K562 (cell line): Measurements from ENCODE around the gene MBLAC2. TPM values are rescaled to one million over a fixed set of nuclear protein-coding genes. Genes with fewer than 3 reads are reported as not detected.

ENCODE experiments used
- CC2D1A ChIP-seq: fragments of 450-650 bp; IDR thresholded peaks from 2 replicates; pipeline ENCODE4 v1.6.1; 2017; ENCODE audit warnings: mild to moderate bottlenecking
- CLOCK ChIP-seq: fragments of 250-450 bp; sonication (Bioruptor Pico); IDR thresholded peaks from 2 replicates; pipeline ENCODE4 v1.4.0; 2020; ENCODE audit warnings: mild to moderate bottlenecking, moderate library complexity, borderline replicate concordance
- CREBBP ChIP-seq: IDR thresholded peaks from one replicate; pipeline ENCODE4 v1.6.1; 2012; ENCODE audit warnings: low read depth, mild to moderate bottlenecking, control low read depth, inconsistent platforms, low read length
- DMBX1 ChIP-seq: fragments of 250-450 bp; sonication (Bioruptor Pico); IDR thresholded peaks from 2 replicates; pipeline ENCODE4 v1.8.0; 2022; ENCODE audit warnings: inconsistent platforms, mild to moderate bottlenecking, moderate library complexity, borderline replicate concordance
- FOXK2 ChIP-seq, 2 experiments: fragments of 450-650 bp; IDR thresholded peaks in 1 of 2; conservative IDR thresholded peaks in 1 of 2; 2 replicates each; pipeline ENCODE4 v1.6.1; 2016; ENCODE audit warnings: low read depth in 2 of 2, mild to moderate bottlenecking in 1 of 2
- GTF2A2 ChIP-seq: IDR thresholded peaks from 2 replicates; pipeline ENCODE4 v1.6.1; 2016; ENCODE audit warnings: mild to moderate bottlenecking, missing genetic modification characterization, missing compliant biosample characterization
- MTA3 ChIP-seq: fragments of 450-650 bp; formaldehyde crosslinking; IDR thresholded peaks from 2 replicates; pipeline ENCODE4 v1.6.1; 2017; ENCODE audit warnings: mild to moderate bottlenecking, borderline replicate concordance
- MYNN ChIP-seq, 2 experiments: sonication (generic); formaldehyde crosslinking in 1 of 2; IDR thresholded peaks; 2 replicates each; pipeline versions ENCODE4 v1.5.0 to v1.6.1; 2016 to 2020; ENCODE audit warnings: antibody characterized with exemption in 1 of 2, missing genetic modification reagents in 1 of 2
- NBN ChIP-seq: fragments of 450-650 bp; IDR thresholded peaks from 2 replicates; pipeline ENCODE4 v1.6.1; 2016; ENCODE audit warnings: low read depth, mild to moderate bottlenecking
- NCOA4 ChIP-seq: fragments of 450-650 bp; IDR thresholded peaks from 2 replicates; pipeline ENCODE4 v1.6.1; 2018; ENCODE audit warnings: mild to moderate bottlenecking; ENCODE audit not compliant: partially characterized antibody
- RBM22 ChIP-seq: fragments of 200-400 bp; formaldehyde crosslinking; IDR thresholded peaks from 2 replicates; pipeline ENCODE4 v1.6.1; 2018; ENCODE audit warnings: low read length, low read depth; ENCODE audit not compliant: poor library complexity, severe bottlenecking
- RBM34 ChIP-seq: fragments of 200-400 bp; formaldehyde crosslinking; IDR thresholded peaks from 2 replicates; pipeline ENCODE4 v1.6.1; 2018; ENCODE audit warnings: low read length, borderline replicate concordance; ENCODE audit not compliant: insufficient read depth
- SMARCC2 ChIP-seq: fragments of 450-650 bp; IDR thresholded peaks from 2 replicates; pipeline ENCODE4 v1.6.1; 2017; ENCODE audit warnings: antibody characterized with exemption, moderate library complexity, mild to moderate bottlenecking, low read depth
- SP1 ChIP-seq: sonication (generic); formaldehyde crosslinking; IDR thresholded peaks from 2 replicates; pipeline ENCODE4 v1.8.1; 2022; ENCODE audit warnings: mild to moderate bottlenecking, missing genetic modification reagents
- ZBTB17 ChIP-seq: fragments of 450-650 bp; formaldehyde crosslinking; IDR thresholded peaks from 2 replicates; pipeline ENCODE4 v1.4.0; 2020; ENCODE audit warnings: mild to moderate bottlenecking
- ZC3H11A ChIP-seq: IDR thresholded peaks from 2 replicates; pipeline ENCODE4 v1.6.1; 2012; ENCODE audit warnings: low read depth, low read length, improper control_type of control experiment
- ZFP1 ChIP-seq: fragments of 450-650 bp; formaldehyde crosslinking; IDR thresholded peaks from 2 replicates; pipeline ENCODE4 v1.4.0; 2020; ENCODE audit warnings: mild to moderate bottlenecking, mixed read lengths
- ZNF717 ChIP-seq: fragments of 250-450 bp; sonication (Bioruptor Pico); IDR thresholded peaks from 2 replicates; pipeline ENCODE4 v1.5.0; 2021
- ZNF77 ChIP-seq: fragments of 250-450 bp; sonication (Bioruptor Pico); IDR thresholded peaks from 2 replicates; pipeline ENCODE4 v1.5.0; 2020
- polyA plus RNA-seq, 8 experiments: library from polyadenylated mRNA; depleted of rRNA in 4 of 8; stranded (reverse) in 5 of 8; unstranded in 3 of 8; fragments of >200 nt; fragmentation: Nextera tagmentation in 2 of 8; fragmentation: Illumina TruSeq in 1 of 8; extraction: Ambion mirVana in 2 of 8; extraction: Trizol in 1 of 8; gene quantifications; 2 replicates each; pipeline versions ENCODE4 v1.2.1 to v1.2.3, GENCODE V29; 2011 to 2014; ENCODE audit warnings: inconsistent platforms in 1 of 8, missing spikeins in 1 of 8
- total RNA-seq, 7 experiments: library from RNA; depleted of rRNA in 6 of 7; stranded (reverse); fragments of >200 nt in 6 of 7; fragmentation: Illumina TruSeq in 2 of 7; extraction: Trizol in 2 of 7; gene quantifications; 2 replicates each; pipeline versions ENCODE4 v1.2.1 to v1.2.3, GENCODE V29; 2011 to 2021; ENCODE audit warnings: low replicate concordance in 1 of 7
- TF ChIP-seq, protein P1 (sequence below): fragments of 450-650 bp; conservative IDR thresholded peaks from 2 replicates; pipeline ENCODE4 v1.6.1; 2016; ENCODE audit warnings: missing genetic modification characterization, low read depth, mild to moderate bottlenecking, control low read depth, missing compliant biosample characterization
- TF ChIP-seq, protein P2 (sequence below): fragments of 450-650 bp; IDR thresholded peaks from 2 replicates; pipeline ENCODE4 v1.6.1; 2016; ENCODE audit warnings: antibody characterized with exemption
- TF ChIP-seq, protein P3 (sequence below): fragments of 450-650 bp; formaldehyde crosslinking; IDR thresholded peaks from 2 replicates; pipeline ENCODE4 v1.4.0; 2022; ENCODE audit warnings: mild to moderate bottlenecking, moderate library complexity

The MBLAC2 gene
- total and polyA plus RNA-seq, 9 of the 15 experiments (the other 6 are each of a cell fraction or from before 2014, with no cell fraction given), result 2.4 to 13.1 (median 10.3) TPM

DNA sequence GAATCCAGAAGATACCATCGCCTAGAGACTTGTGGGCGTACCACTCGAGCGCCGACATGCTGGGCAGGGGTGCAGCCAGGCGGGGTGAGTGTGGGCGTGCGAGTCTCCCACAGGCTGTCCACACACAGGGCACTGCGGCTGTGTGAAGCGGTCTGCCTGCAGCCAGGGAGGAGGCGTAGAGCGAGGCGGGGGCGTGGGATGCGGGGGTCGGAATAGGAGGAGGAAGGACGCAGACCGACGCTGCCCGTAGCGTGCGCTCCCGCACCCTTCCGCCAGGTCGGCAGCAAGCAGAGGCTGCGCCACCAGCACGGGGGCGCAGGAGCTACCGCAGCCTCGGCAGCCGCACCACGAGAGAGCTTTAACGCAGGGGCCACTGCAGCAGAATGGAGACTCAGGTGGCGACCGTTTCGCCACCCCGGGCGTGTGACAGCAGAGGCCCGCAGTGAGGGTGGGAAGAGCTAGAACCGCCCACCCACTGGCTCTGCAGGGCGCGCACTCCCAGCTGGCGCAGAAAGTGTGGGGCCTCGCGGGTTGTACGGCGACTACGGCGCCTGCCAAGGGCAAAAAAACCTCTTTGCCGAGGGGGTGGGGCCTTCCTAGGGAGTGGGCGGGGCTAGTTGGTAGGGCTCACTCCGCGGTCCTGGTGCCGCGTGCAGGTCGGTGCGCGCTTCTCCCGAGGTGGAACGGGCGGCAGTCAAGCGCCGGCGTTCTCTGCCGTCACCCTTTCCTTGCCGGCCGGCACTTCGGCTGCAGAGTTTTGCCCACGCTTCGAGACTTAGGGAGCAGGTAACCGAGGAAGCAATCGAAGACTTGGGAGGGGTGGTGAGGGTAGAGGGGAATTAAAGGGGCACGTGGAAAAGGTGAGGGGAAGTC, at the start of gene MBLAC2, which contains the start of gene POLR3G (continued):
- TF ChIP-seq CLOCK (CRISPR knock-in tag), result no peak
- peak in 1 of 2 experiments; percentile 26; a peak in 1 of 4 replicates for TF ChIP-seq FOXK2 (conservative IDR thresholded peaks at IDR 0.05 in 1 of 2, IDR thresholded peaks at IDR 0.05 in 1 of 2; ENCODE audit: low read depth in 2 of 2)
- TF ChIP-seq, protein P1, sequence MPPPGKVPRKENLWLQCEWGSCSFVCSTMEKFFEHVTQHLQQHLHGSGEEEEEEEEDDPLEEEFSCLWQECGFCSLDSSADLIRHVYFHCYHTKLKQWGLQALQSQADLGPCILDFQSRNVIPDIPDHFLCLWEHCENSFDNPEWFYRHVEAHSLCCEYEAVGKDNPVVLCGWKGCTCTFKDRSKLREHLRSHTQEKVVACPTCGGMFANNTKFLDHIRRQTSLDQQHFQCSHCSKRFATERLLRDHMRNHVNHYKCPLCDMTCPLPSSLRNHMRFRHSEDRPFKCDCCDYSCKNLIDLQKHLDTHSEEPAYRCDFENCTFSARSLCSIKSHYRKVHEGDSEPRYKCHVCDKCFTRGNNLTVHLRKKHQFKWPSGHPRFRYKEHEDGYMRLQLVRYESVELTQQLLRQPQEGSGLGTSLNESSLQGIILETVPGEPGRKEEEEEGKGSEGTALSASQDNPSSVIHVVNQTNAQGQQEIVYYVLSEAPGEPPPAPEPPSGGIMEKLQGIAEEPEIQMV, result no peak
- no peak for TF ChIP-seq ZNF717
- TF ChIP-seq ZBTB17 (CRISPR knock-in tag), result peak; percentile 67; the same call in 1 of the 2 replicates
- no peak for TF ChIP-seq DMBX1 (CRISPR knock-in tag)
- TF ChIP-seq RBM34, result no peak
- peak; percentile 64 for TF ChIP-seq MYNN (IDR thresholded peaks at IDR 0.05)
- TF ChIP-seq MYNN (CRISPR knock-in tag; IDR thresholded peaks at IDR 0.05), result no peak
- peak; percentile 99 for TF ChIP-seq MTA3
- TF ChIP-seq, protein P2, sequence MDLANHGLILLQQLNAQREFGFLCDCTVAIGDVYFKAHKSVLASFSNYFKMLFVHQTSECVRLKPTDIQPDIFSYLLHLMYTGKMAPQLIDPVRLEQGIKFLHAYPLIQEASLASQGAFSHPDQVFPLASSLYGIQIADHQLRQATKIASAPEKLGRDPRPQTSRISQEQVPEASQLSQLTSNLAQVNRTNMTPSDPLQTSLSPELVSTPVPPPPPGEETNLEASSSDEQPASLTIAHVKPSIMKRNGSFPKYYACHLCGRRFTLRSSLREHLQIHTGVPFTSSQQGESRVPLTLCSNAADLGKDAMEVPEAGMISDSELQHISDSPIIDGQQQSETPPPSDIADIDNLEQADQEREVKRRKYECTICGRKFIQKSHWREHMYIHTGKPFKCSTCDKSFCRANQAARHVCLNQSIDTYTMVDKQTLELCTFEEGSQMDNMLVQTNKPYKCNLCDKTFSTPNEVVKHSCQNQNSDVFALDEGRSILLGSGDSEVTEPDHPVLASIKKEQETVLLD, result peak; percentile 84
- TF ChIP-seq CC2D1A, result peak; percentile 46
- no peak for TF ChIP-seq CREBBP
- no peak for TF ChIP-seq ZNF77 (CRISPR knock-in tag)
- no peak for TF ChIP-seq SMARCC2
- TF ChIP-seq NCOA4, result no peak
- TF ChIP-seq ZFP1 (CRISPR knock-in tag), result no peak
- peak; percentile 26 for TF ChIP-seq RBM22
- TF ChIP-seq SP1 (CRISPR knock-in tag), result peak; percentile 87
- TF ChIP-seq NBN, result peak; percentile 57; the same call in 1 of the 2 replicates
- TF ChIP-seq GTF2A2, result no peak
- TF ChIP-seq, protein P3, sequence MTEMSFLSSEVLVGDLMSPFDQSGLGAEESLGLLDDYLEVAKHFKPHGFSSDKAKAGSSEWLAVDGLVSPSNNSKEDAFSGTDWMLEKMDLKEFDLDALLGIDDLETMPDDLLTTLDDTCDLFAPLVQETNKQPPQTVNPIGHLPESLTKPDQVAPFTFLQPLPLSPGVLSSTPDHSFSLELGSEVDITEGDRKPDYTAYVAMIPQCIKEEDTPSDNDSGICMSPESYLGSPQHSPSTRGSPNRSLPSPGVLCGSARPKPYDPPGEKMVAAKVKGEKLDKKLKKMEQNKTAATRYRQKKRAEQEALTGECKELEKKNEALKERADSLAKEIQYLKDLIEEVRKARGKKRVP (CRISPR knock-in tag), result no peak
- no peak for TF ChIP-seq ZC3H11A
